Activated CD4-positive, CD25-positive, alpha-beta regulatory T cell treated with anti-CD3 and anti-CD28 coated beads, Interleukin-2, amount 50 U/mL, for 24 hours (primary cell): ENCODE results near the gene TNRC18.
A peak's percentile ranks its signal among the peaks of the same experiment; 100 is the strongest.
"Not testable (repeated sequence)": the region's sequence is repeated elsewhere in the genome, so short reads cannot be mapped to it uniquely, and the experiment has no call there.

Experiments used
- ATAC-seq, 2 donors: fragments of 150-1000 bp; cut with Tn5 transposase; one replicate each; pipeline ENCODE4 v1.10.0; 2021; ENCODE audit warnings: mild to moderate bottlenecking in 1 of 2, moderate library complexity in 1 of 2

The TNRC18 gene

GRCh38 chr7:5423306-5423975, at the start of gene TNRC18:
Gene TNRC18, minus strand, starts transcription at chr7:5423834. Its CDS starts 2,588 bp downstream, at chr7:5421246.
- ATAC-seq = no peak

- no peak for ATAC-seq
Measured at GRCh38 chr7:5472432-5473315, 49.0 kb upstream of the TNRC18 start.

- ATAC-seq = not testable (repeated sequence)
Measured at GRCh38 chr7:5471623-5472022, 48.0 kb upstream of the TNRC18 start.

GRCh38 chr7:5470816-5471215, 47.2 kb upstream of the TNRC18 start:
- no peak for ATAC-seq

GRCh38 chr7:5470167-5470532, 46.5 kb upstream of the TNRC18 start:
- ATAC-seq = no peak

GRCh38 chr7:5469375-5470166, 45.9 kb upstream of the TNRC18 start:
- no peak for ATAC-seq

- ATAC-seq = no peak
Measured at GRCh38 chr7:5467645-5468044, 44.0 kb upstream of the TNRC18 start.

GRCh38 chr7:5466551-5466950, 42.9 kb upstream of the TNRC18 start:
- no peak for ATAC-seq

- ATAC-seq = no peak
Measured at GRCh38 chr7:5463031-5463430, 39.4 kb upstream of the TNRC18 start.

- ATAC-seq = no peak
Measured at GRCh38 chr7:5462216-5462615, 38.6 kb upstream of the TNRC18 start.

- no peak for ATAC-seq
Measured at GRCh38 chr7:5458921-5459480, 35.4 kb upstream of the TNRC18 start.

- ATAC-seq = no peak
Measured at GRCh38 chr7:5457245-5457735, 33.7 kb upstream of the TNRC18 start.

GRCh38 chr7:5456409-5456808, 32.8 kb upstream of the TNRC18 start:
- ATAC-seq = no peak

- ATAC-seq = no peak
Measured at GRCh38 chr7:5455581-5456219, 32.1 kb upstream of the TNRC18 start.

- ATAC-seq = no peak
Measured at GRCh38 chr7:5455175-5455574, 31.5 kb upstream of the TNRC18 start.

- no peak for ATAC-seq
Measured at GRCh38 chr7:5454485-5454884, 30.9 kb upstream of the TNRC18 start.

GRCh38 chr7:5453566-5454075, 30.0 kb upstream of the TNRC18 start:
- ATAC-seq = no peak

GRCh38 chr7:5452937-5453540, 29.4 kb upstream of the TNRC18 start:
- no peak for ATAC-seq

- ATAC-seq = no peak
Measured at GRCh38 chr7:5452470-5452899, 28.9 kb upstream of the TNRC18 start.

GRCh38 chr7:5451391-5451790, 27.8 kb upstream of the TNRC18 start:
- no peak for ATAC-seq

GRCh38 chr7:5450549-5451327, 27.1 kb upstream of the TNRC18 start:
- ATAC-seq = peak in 1 of 2 donors; percentile 56
